ENCODE measurements around the gene DIPK2B. TPM values are rescaled to one million over a fixed set of nuclear protein-coding genes. Genes with fewer than 3 reads are reported as not detected.

DIPK2B gene
- total RNA-seq, 1 experiment from 2014 or later = not detected

GRCh38 chrX:45165726-45166125, 35.0 kb downstream of the DIPK2B start:
- no peak for TF ChIP-seq CTCF (IDR thresholded peaks at IDR 0.05; ENCODE audit: unreplicated experiment)
- H3K4me1 Mint-ChIP-seq (ENCODE audit: low read depth, unreplicated experiment) = no peaks in the 10 kb centered on the region
- DNase-seq = no peak
- H3K36me3 Mint-ChIP-seq (ENCODE audit: insufficient read depth, unreplicated experiment) = no peaks in the 10 kb centered on the region
- intact Hi-C loops (cut with micrococcal nuclease; ENCODE audit: unreplicated experiment) = no loop called here
- no peak overlapping the region for H3K27ac Mint-ChIP-seq (ENCODE audit: unreplicated experiment)
- H3K4me3 Mint-ChIP-seq (ENCODE audit: low read depth, unreplicated experiment) = no peak overlapping the region
- H3K27me3 Mint-ChIP-seq (ENCODE audit: unreplicated experiment) = no peaks in the 10 kb centered on the region
- CTCF ChIA-PET = no interaction called here
- BruUV-seq (replicated peaks) = no TSS peak
- H3K9me3 Mint-ChIP-seq (ENCODE audit: low read depth, unreplicated experiment) = peaks cover 2% of the 10 kb centered on the region

GRCh38 chrX:45164995-45165394, 35.7 kb downstream of the DIPK2B start:
- no peak overlapping the region for H3K27ac Mint-ChIP-seq (ENCODE audit: unreplicated experiment)
- H3K36me3 Mint-ChIP-seq (ENCODE audit: insufficient read depth, unreplicated experiment) = no peaks in the 10 kb centered on the region
- no TSS peak for BruUV-seq (replicated peaks)
- CTCF ChIA-PET = no interaction called here
- intact Hi-C loops (cut with micrococcal nuclease; ENCODE audit: unreplicated experiment) = no loop called here
- H3K4me1 Mint-ChIP-seq (ENCODE audit: low read depth, unreplicated experiment) = no peaks in the 10 kb centered on the region
- TF ChIP-seq CTCF (IDR thresholded peaks at IDR 0.05; ENCODE audit: unreplicated experiment) = no peak
- no peak for DNase-seq
- H3K27me3 Mint-ChIP-seq (ENCODE audit: unreplicated experiment) = no peaks in the 10 kb centered on the region
- H3K4me3 Mint-ChIP-seq (ENCODE audit: low read depth, unreplicated experiment) = no peak overlapping the region
- H3K9me3 Mint-ChIP-seq (ENCODE audit: low read depth, unreplicated experiment) = peaks cover 6% of the 10 kb centered on the region

GRCh38 chrX:45164021-45164621, 36.6 kb downstream of the DIPK2B start:
- no peaks in the 10 kb centered on the region for H3K4me1 Mint-ChIP-seq (ENCODE audit: low read depth, unreplicated experiment)
- no peak for DNase-seq
- no peak overlapping the region for H3K4me3 Mint-ChIP-seq (ENCODE audit: low read depth, unreplicated experiment)
- TF ChIP-seq CTCF (IDR thresholded peaks at IDR 0.05; ENCODE audit: unreplicated experiment) = no peak
- peaks cover 6% of the 10 kb centered on the region for H3K9me3 Mint-ChIP-seq (ENCODE audit: low read depth, unreplicated experiment)
- no peaks in the 10 kb centered on the region for H3K27me3 Mint-ChIP-seq (ENCODE audit: unreplicated experiment)
- H3K27ac Mint-ChIP-seq (ENCODE audit: unreplicated experiment) = no peak overlapping the region
- intact Hi-C loops (cut with micrococcal nuclease; ENCODE audit: unreplicated experiment) = no loop called here
- CTCF ChIA-PET = no interaction called here
- no TSS peak for BruUV-seq (replicated peaks)
- H3K36me3 Mint-ChIP-seq (ENCODE audit: insufficient read depth, unreplicated experiment) = no peaks in the 10 kb centered on the region

GRCh38 chrX:45157647-45158046, 43.0 kb downstream of the DIPK2B start:
- Mint-ChIP-seq H3K27me3 (ENCODE audit: unreplicated experiment) (peaks cover 13% of the 10 kb centered on the region), H3K27ac (ENCODE audit: unreplicated experiment) (no peak overlapping the region), H3K4me1 (ENCODE audit: low read depth, unreplicated experiment) (no peaks in the 10 kb centered on the region), H3K4me3 (ENCODE audit: low read depth, unreplicated experiment) (no peak overlapping the region), H3K36me3 (ENCODE audit: insufficient read depth, unreplicated experiment) (no peaks in the 10 kb centered on the region), H3K9me3 (ENCODE audit: low read depth, unreplicated experiment) (peaks cover 6% of the 10 kb centered on the region)
- TF ChIP-seq CTCF (IDR thresholded peaks at IDR 0.05; ENCODE audit: unreplicated experiment) = no peak
- DNase-seq = no peak
- no TSS peak for BruUV-seq (replicated peaks)
- CTCF ChIA-PET = no interaction called here
- intact Hi-C loops (cut with micrococcal nuclease; ENCODE audit: unreplicated experiment) = no loop called here
